ENCODE results near the gene AADACL4.

AADACL4 gene

DNA sequence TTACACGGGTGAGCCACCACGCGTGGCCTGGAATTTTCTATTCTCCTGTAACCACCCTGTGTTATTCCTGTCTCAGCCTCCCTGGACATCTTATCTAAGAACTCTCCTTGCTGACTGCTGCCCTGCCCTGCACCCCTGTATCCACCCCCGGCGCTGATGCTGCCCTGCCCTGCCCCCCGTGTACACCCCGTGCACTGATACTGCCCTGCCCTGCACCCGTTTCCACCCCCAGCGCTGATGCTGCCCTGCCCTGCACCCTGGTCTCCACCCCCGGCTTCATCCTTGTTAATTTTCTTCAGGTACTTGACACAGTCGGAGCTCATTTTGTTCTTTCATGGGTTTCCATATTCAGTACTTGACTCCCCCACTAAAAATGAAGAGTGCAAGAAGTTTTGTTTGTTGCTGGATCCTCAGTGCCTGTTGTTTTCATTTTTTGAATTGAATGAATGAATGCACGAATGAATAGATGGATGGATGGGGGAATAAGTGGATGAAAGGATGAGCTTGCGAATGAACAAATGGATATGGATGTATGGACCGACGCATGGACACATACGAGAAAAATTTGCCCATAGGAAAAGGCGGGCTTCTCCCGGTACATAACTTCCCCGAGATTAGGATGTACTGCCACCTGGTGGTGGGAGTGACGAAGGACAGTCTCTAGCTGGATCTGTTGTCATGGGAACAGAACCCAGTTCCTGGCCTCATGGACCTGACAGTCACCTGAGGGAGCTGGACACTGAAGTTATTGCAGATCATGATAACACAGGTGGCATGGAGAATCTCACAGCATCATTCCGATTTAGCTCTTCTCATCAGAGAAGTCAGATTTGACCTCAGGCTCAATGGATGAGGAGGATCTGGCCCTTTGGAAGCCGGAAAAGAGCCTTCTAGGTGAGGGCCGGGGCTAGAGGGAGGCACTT is 14.9 kb downstream of the AADACL4 start (continued):
- TF ChIP-seq ZNF76 (tag by site-specific recombination; IDR thresholded peaks at IDR 0.05; ENCODE audit: borderline replicate concordance, low read depth) (no peak), ZNF366 (tag by site-specific recombination; conservative IDR thresholded peaks at IDR 0.05) (peak; percentile 69), ZNF114 (tag by site-specific recombination; IDR thresholded peaks at IDR 0.05) (no peak), ZNF394 (tag by site-specific recombination; IDR thresholded peaks at IDR 0.05; ENCODE audit: borderline replicate concordance) (no peak), ZNF654 (tag by site-specific recombination; IDR thresholded peaks at IDR 0.05; ENCODE audit: low read depth) (peak; percentile 94), TRIM28 (IDR thresholded peaks at IDR 0.05; ENCODE audit: borderline replicate concordance, low read length) (no peak; the same call in 1 of the 2 replicates), ZNF335 (tag by site-specific recombination; conservative IDR thresholded peaks at IDR 0.05) (peak; percentile 62), ZNF571 (tag by site-specific recombination; IDR thresholded peaks at IDR 0.05) (no peak)
- TF ChIP-seq, protein P1, sequence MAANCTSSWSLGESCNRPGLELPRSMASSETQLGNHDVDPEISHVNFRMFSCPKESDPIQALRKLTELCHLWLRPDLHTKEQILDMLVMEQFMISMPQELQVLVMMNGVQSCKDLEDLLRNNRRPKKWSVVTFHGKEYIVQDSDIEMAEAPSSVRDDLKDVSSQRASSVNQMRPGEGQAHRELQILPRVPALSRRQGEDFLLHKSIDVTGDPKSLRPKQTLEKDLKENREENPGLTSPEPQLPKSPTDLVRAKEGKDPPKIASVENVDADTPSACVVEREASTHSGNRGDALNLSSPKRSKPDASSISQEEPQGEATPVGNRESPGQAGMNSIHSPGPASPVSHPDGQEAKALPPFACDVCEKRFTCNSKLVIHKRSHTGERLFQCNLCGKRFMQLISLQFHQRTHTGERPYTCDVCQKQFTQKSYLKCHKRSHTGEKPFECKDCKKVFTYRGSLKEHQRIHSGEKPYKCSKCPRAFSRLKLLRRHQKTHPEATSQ (tag by site-specific recombination; IDR thresholded peaks at IDR 0.05) = no peak
- TF ChIP-seq, protein P2, sequence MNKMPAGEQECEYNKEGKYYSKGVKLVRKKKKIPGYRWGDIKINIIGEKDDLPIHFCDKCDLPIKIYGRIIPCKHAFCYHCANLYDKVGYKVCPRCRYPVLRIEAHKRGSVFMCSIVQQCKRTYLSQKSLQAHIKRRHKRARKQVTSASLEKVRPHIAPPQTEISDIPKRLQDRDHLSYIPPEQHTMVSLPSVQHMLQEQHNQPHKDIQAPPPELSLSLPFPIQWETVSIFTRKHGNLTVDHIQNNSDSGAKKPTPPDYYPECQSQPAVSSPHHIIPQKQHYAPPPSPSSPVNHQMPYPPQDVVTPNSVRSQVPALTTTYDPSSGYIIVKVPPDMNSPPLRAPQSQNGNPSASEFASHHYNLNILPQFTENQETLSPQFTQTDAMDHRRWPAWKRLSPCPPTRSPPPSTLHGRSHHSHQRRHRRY (tag by site-specific recombination; IDR thresholded peaks at IDR 0.05) = no peak
- TF ChIP-seq, protein P3, sequence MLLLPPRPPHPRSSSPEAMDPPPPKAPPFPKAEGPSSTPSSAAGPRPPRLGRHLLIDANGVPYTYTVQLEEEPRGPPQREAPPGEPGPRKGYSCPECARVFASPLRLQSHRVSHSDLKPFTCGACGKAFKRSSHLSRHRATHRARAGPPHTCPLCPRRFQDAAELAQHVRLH (tag by site-specific recombination; IDR thresholded peaks at IDR 0.05) = 0 out of 2 replicates have a peak, but pooled peaks have one; percentile 33
- TF ChIP-seq, protein P4, sequence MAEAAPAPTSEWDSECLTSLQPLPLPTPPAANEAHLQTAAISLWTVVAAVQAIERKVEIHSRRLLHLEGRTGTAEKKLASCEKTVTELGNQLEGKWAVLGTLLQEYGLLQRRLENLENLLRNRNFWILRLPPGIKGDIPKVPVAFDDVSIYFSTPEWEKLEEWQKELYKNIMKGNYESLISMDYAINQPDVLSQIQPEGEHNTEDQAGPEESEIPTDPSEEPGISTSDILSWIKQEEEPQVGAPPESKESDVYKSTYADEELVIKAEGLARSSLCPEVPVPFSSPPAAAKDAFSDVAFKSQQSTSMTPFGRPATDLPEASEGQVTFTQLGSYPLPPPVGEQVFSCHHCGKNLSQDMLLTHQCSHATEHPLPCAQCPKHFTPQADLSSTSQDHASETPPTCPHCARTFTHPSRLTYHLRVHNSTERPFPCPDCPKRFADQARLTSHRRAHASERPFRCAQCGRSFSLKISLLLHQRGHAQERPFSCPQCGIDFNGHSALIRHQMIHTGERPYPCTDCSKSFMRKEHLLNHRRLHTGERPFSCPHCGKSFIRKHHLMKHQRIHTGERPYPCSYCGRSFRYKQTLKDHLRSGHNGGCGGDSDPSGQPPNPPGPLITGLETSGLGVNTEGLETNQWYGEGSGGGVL (tag by site-specific recombination; IDR thresholded peaks at IDR 0.05) = no peak
- TF ChIP-seq, protein P5, sequence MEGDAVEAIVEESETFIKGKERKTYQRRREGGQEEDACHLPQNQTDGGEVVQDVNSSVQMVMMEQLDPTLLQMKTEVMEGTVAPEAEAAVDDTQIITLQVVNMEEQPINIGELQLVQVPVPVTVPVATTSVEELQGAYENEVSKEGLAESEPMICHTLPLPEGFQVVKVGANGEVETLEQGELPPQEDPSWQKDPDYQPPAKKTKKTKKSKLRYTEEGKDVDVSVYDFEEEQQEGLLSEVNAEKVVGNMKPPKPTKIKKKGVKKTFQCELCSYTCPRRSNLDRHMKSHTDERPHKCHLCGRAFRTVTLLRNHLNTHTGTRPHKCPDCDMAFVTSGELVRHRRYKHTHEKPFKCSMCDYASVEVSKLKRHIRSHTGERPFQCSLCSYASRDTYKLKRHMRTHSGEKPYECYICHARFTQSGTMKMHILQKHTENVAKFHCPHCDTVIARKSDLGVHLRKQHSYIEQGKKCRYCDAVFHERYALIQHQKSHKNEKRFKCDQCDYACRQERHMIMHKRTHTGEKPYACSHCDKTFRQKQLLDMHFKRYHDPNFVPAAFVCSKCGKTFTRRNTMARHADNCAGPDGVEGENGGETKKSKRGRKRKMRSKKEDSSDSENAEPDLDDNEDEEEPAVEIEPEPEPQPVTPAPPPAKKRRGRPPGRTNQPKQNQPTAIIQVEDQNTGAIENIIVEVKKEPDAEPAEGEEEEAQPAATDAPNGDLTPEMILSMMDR (tag by site-specific recombination; IDR thresholded peaks at IDR 0.05) = peak; percentile 85
- TF ChIP-seq, protein P6, sequence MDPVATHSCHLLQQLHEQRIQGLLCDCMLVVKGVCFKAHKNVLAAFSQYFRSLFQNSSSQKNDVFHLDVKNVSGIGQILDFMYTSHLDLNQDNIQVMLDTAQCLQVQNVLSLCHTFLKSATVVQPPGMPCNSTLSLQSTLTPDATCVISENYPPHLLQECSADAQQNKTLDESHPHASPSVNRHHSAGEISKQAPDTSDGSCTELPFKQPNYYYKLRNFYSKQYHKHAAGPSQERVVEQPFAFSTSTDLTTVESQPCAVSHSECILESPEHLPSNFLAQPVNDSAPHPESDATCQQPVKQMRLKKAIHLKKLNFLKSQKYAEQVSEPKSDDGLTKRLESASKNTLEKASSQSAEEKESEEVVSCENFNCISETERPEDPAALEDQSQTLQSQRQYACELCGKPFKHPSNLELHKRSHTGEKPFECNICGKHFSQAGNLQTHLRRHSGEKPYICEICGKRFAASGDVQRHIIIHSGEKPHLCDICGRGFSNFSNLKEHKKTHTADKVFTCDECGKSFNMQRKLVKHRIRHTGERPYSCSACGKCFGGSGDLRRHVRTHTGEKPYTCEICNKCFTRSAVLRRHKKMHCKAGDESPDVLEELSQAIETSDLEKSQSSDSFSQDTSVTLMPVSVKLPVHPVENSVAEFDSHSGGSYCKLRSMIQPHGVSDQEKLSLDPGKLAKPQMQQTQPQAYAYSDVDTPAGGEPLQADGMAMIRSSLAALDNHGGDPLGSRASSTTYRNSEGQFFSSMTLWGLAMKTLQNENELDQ (tag by site-specific recombination; IDR thresholded peaks at IDR 0.05; ENCODE audit: low read depth) = no peak
- TF ChIP-seq, protein P7, sequence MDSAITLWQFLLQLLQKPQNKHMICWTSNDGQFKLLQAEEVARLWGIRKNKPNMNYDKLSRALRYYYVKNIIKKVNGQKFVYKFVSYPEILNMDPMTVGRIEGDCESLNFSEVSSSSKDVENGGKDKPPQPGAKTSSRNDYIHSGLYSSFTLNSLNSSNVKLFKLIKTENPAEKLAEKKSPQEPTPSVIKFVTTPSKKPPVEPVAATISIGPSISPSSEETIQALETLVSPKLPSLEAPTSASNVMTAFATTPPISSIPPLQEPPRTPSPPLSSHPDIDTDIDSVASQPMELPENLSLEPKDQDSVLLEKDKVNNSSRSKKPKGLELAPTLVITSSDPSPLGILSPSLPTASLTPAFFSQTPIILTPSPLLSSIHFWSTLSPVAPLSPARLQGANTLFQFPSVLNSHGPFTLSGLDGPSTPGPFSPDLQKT (IDR thresholded peaks at IDR 0.05; ENCODE audit: borderline replicate concordance, low read depth, low read length) = no peak
